Measurements from ENCODE around the gene ISL2.

DNA sequence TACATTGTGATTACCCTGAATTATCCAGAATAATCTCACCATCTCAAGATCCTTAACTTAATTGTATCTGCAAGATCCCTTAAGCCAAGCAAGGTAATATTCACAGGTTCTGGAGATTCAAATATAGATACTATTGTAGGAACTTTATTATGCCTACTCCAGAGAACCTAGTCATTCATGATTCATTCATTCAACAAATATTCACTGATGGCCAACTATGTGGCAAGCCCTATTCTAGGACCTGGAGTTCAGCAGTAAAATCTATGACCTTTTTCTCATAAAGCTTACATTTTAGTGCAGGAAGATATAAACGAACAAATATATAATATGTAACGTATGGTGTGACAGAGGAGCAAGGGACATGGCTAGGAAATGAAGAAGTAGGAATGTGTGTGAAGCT lies 49.6 kb downstream of the ISL2 start:
- TF ChIP-seq CTCF (conservative IDR thresholded peaks at IDR 0.05 in 1 of 2, IDR thresholded peaks at IDR 0.05 in 1 of 2; ENCODE audit: extremely low read depth in 1 of 2, insufficient read depth in 1 of 2, low read depth in 1 of 2, low read length in 2 of 2) (no peak), EZH2 (IDR thresholded peaks at IDR 0.05; ENCODE audit: borderline replicate concordance, low read length) (no peak)

All from mammary epithelial cell (primary cell).